HepG2 (cell line): Measurements from ENCODE around the gene ITM2B. TPM values are rescaled to one million over a fixed set of nuclear protein-coding genes. Genes with fewer than 3 reads are reported as not detected.

Source experiments
- ARID5B ChIP-seq: IDR thresholded peaks from 2 replicates; pipeline ENCODE4 v1.4.0; 2020; ENCODE audit warnings: mild to moderate bottlenecking, missing genetic modification reagents
- BRCA1 ChIP-seq: sonication (generic); formaldehyde crosslinking; IDR thresholded peaks from 2 replicates; pipeline ENCODE4 v1.4.0; 2020; ENCODE audit warnings: missing genetic modification reagents
- CBX1 ChIP-seq: IDR thresholded peaks from one replicate; pipeline ENCODE4 v1.6.1; 2016; ENCODE audit warnings: antibody characterized with exemption, low read depth
- CCAR2 ChIP-seq: fragments of 200-400 bp; formaldehyde crosslinking; optimal IDR thresholded peaks from 2 replicates; pipeline ENCODE3; 2018; ENCODE audit warnings: low read depth, mild to moderate bottlenecking, low read length, moderate library complexity
- GABPB1 ChIP-seq: IDR thresholded peaks from 2 replicates; pipeline ENCODE4 v1.6.1; 2016; ENCODE audit warnings: mild to moderate bottlenecking, missing genetic modification reagents, moderate library complexity, missing compliant biosample characterization
- GATAD2A ChIP-seq: IDR thresholded peaks from 2 replicates; pipeline ENCODE4 v1.6.1; 2016
- GFI1 ChIP-seq: sonication (generic); formaldehyde crosslinking; IDR thresholded peaks from 2 replicates; pipeline ENCODE4 v1.5.0; 2020; ENCODE audit warnings: missing genetic modification reagents, mild to moderate bottlenecking, borderline replicate concordance
- HOXA7 ChIP-seq: sonication (generic); formaldehyde crosslinking; IDR thresholded peaks from 2 replicates; pipeline ENCODE4 v1.8.1; 2022; ENCODE audit warnings: mild to moderate bottlenecking, missing genetic modification reagents, moderate library complexity
- NCOA5 ChIP-seq: sonication (generic); formaldehyde crosslinking; IDR thresholded peaks from 2 replicates; pipeline ENCODE4 v1.4.0; 2020; ENCODE audit warnings: missing genetic modification reagents
- PITX1 ChIP-seq: sonication (generic); formaldehyde crosslinking; IDR thresholded peaks from 2 replicates; pipeline ENCODE4 v1.5.1; 2020; ENCODE audit warnings: mild to moderate bottlenecking, missing genetic modification reagents
- RAD21 ChIP-seq: fragments of 450-650 bp; formaldehyde crosslinking; IDR thresholded peaks from 2 replicates; pipeline ENCODE4 v1.5.0; 2020; ENCODE audit warnings: mild to moderate bottlenecking
- SOX6 ChIP-seq, 2 experiments: fragments of 450-650 bp in 1 of 2; sonication (generic) in 1 of 2; formaldehyde crosslinking in 1 of 2; IDR thresholded peaks; 2 replicates each; pipeline versions ENCODE4 v1.4.0 to v1.6.1; 2017 to 2020; ENCODE audit warnings: antibody characterized with exemption in 1 of 2, mild to moderate bottlenecking in 1 of 2, missing genetic modification reagents in 1 of 2
- SP4 ChIP-seq: sonication (generic); formaldehyde crosslinking; IDR thresholded peaks from 2 replicates; pipeline ENCODE4 v1.8.1; 2023; ENCODE audit warnings: mild to moderate bottlenecking, missing genetic modification reagents
- STAT6 ChIP-seq: sonication (generic); formaldehyde crosslinking; IDR thresholded peaks from 2 replicates; pipeline ENCODE4 v1.4.0; 2020; ENCODE audit warnings: missing genetic modification reagents, mild to moderate bottlenecking, borderline replicate concordance
- ZBTB26 ChIP-seq: IDR thresholded peaks from 2 replicates; pipeline ENCODE4 v1.6.1; 2016; ENCODE audit warnings: missing compliant biosample characterization, missing genetic modification reagents, borderline replicate concordance
- ZBTB39 ChIP-seq: sonication (generic); formaldehyde crosslinking; IDR thresholded peaks from 2 replicates; pipeline ENCODE4 v1.5.0; 2020; ENCODE audit warnings: missing genetic modification reagents
- ZMYM2 ChIP-seq: sonication (generic); formaldehyde crosslinking; IDR thresholded peaks from 2 replicates; pipeline ENCODE4 v1.8.0; 2022; ENCODE audit warnings: mild to moderate bottlenecking, missing genetic modification reagents
- ZNF136 ChIP-seq: sonication (generic); formaldehyde crosslinking; IDR thresholded peaks from 2 replicates; pipeline ENCODE4 v1.8.1; 2022; ENCODE audit warnings: low read depth, mild to moderate bottlenecking, moderate library complexity, missing genetic modification reagents
- ZNF556 ChIP-seq: sonication (generic); formaldehyde crosslinking; IDR thresholded peaks from 2 replicates; pipeline ENCODE4 v1.4.0; 2020; ENCODE audit warnings: mild to moderate bottlenecking, missing genetic modification reagents, borderline replicate concordance
- polyA plus RNA-seq, 8 experiments: library from polyadenylated mRNA; depleted of rRNA in 3 of 8; stranded (reverse) in 7 of 8; unstranded in 1 of 8; fragments of >200 nt; fragmentation: Illumina TruSeq in 4 of 8; extraction: Trizol in 4 of 8; gene quantifications; 2 replicates each; pipeline versions ENCODE4 v1.2.1 to v1.2.3, GENCODE V29; 2011 to 2016; ENCODE audit warnings: low read depth in 4 of 8, missing spikeins in 1 of 8, mixed read lengths in 1 of 8; ENCODE audit not compliant: insufficient read depth in 1 of 8
- total RNA-seq, 5 experiments: library from RNA; depleted of rRNA; stranded (reverse); fragments of >200 nt; fragmentation: Illumina TruSeq; extraction: Trizol; gene quantifications; 2 replicates each; pipeline ENCODE4 v1.2.3, GENCODE V29; 2016; ENCODE audit warnings: low read depth in 1 of 5

Gene ITM2B
- total and polyA plus RNA-seq, 2 of the 13 experiments (the other 11 are each of a cell fraction or from before 2014, with no cell fraction given) = 158 to 373 TPM

GRCh38 chr13:48291730-48292129, 58.7 kb downstream of the ITM2B start (continued):
- TF ChIP-seq ARID5B (CRISPR knock-in tag) (peak; percentile 36; the same call in 1 of the 2 replicates), ZNF136 (CRISPR knock-in tag) (no peak), ZNF556 (no peak), GATAD2A (CRISPR knock-in tag) (peak; percentile 11; the same call in 1 of the 2 replicates), SOX6 (IDR thresholded peaks at IDR 0.05) (no peak), SOX6 (CRISPR knock-in tag; IDR thresholded peaks at IDR 0.05) (peak; percentile 11; the same call in 1 of the 2 replicates), CBX1 (no peak), ZBTB39 (CRISPR knock-in tag) (no peak), BRCA1 (CRISPR knock-in tag) (no peak), PITX1 (CRISPR knock-in tag) (peak; percentile 19; the same call in 1 of the 2 replicates), GABPB1 (no peak), HOXA7 (CRISPR knock-in tag) (no peak), SP4 (no peak), STAT6 (CRISPR knock-in tag) (no peak), CCAR2 (no peak), NCOA5 (no peak), GFI1 (CRISPR knock-in tag) (no peak), ZMYM2 (CRISPR knock-in tag) (no peak), RAD21 (CRISPR knock-in tag) (no peak), ZBTB26 (peak; percentile 70; the same call in 1 of the 2 replicates)
